Breast epithelium (tissue), 4 donors: ENCODE results near the gene MC5R. TPM values are rescaled to one million over a fixed set of nuclear protein-coding genes. Genes with fewer than 3 reads are reported as not detected.

Experiments used
- DNase-seq, 2 donors: peaks; one replicate each; pipeline ENCODE4 v3.0.0-alpha.2; 2019; ENCODE audit warnings: low spot score in 2 of 2
- H3K27ac ChIP-seq, 2 donors: fragments of 200-600 bp; sonication (generic) in 1 of 2; one replicate each; pipeline ENCODE4 v1.5.1; 2016 to 2019; ENCODE audit warnings: mild to moderate bottlenecking in 1 of 2
- H3K27me3 ChIP-seq, 2 donors: fragments of 200-600 bp; sonication (generic) in 1 of 2; one replicate each; pipeline versions ENCODE4 v1.5.1 to v1.6.0; 2017 to 2019; ENCODE audit warnings: control low read depth in 1 of 2, mild to moderate bottlenecking in 1 of 2
- H3K36me3 ChIP-seq: fragments of 200-600 bp; one replicate; pipeline ENCODE4 v1.5.1; 2019
- H3K4me1 ChIP-seq, 2 donors: fragments of 200-600 bp; sonication (generic); one replicate each; pipeline ENCODE4 v1.5.1; 2016 to 2019; ENCODE audit warnings: control low read depth in 1 of 2
- H3K4me3 ChIP-seq, 3 donors: fragments of 200-600 bp; sonication (generic); 1 replicate in 2 of 3; 2 replicates in 1 of 3; pipeline ENCODE4 v1.5.1; 2016 to 2019; ENCODE audit warnings: mild to moderate bottlenecking in 3 of 3, moderate library complexity in 2 of 3
- H3K9me3 ChIP-seq, 2 donors: fragments of 200-600 bp; sonication (generic) in 1 of 2; one replicate each; pipeline ENCODE4 v1.5.1; 2016 to 2019; ENCODE audit warnings: control low read depth in 1 of 2
- CTCF ChIP-seq, 3 donors: fragments of 450-650 bp; IDR thresholded peaks; one replicate each; pipeline ENCODE4 v1.5.1; 2016 to 2017; ENCODE audit warnings: antibody characterized with exemption in 3 of 3, mild to moderate bottlenecking in 3 of 3, moderate library complexity in 3 of 3
- POLR2A ChIP-seq: fragments of 450-650 bp; IDR thresholded peaks from one replicate; pipeline ENCODE4 v1.6.1; 2016; ENCODE audit warnings: antibody characterized with exemption, mild to moderate bottlenecking, moderate library complexity
- POLR2AphosphoS5 ChIP-seq, 3 donors: sonication (generic); formaldehyde crosslinking; IDR thresholded peaks; one replicate each; pipeline ENCODE4 v1.6.1; 2017; ENCODE audit warnings: antibody characterized with exemption in 3 of 3
- intact Hi-C: fragments of 100-400 bp; cut with DNase I; formaldehyde crosslinking; loops from one replicate; pipeline ENCODE4 v1.15.1; 2023; ENCODE audit warnings: low total_unique reads
- total RNA-seq, 3 donors: library from RNA; depleted of rRNA; stranded (reverse); fragments of >200 nt; gene quantifications; one replicate each; pipeline ENCODE4 v1.1.0, GENCODE V29; 2016

MC5R gene
- total RNA-seq, 3 donors from 2014 or later, result not detected

- TF ChIP-seq POLR2A (no peak), CTCF (IDR thresholded peaks at IDR 0.05) (no peak), POLR2AphosphoS5 (IDR thresholded peaks at IDR 0.05) (no peak)
- no peaks in the 10 kb centered on the region for H3K9me3 ChIP-seq
- no peak overlapping the region for H3K27ac ChIP-seq
- no peak overlapping the region for H3K4me3 ChIP-seq
- no peak for DNase-seq
- no peaks in the 10 kb centered on the region for H3K4me1 ChIP-seq
- intact Hi-C loops, result no loop called here
- peaks cover 0 to 2% of the 10 kb centered on the region in 2 donors for H3K27me3 ChIP-seq
- no peaks in the 10 kb centered on the region for H3K36me3 ChIP-seq
These were observed 26.8 kb upstream of the MC5R start for GRCh38 chr18:13797157-13797611.

GRCh38 chr18:13799396-13799795 lies 24.6 kb upstream of the MC5R start:
- H3K9me3 ChIP-seq, result no peaks in the 10 kb centered on the region
- intact Hi-C loops, result no loop called here
- no peak for TF ChIP-seq POLR2A
- no peaks in the 10 kb centered on the region for H3K4me1 ChIP-seq
- H3K36me3 ChIP-seq, result no peaks in the 10 kb centered on the region
- no peak overlapping the region for H3K4me3 ChIP-seq
- peaks cover 0 to 2% of the 10 kb centered on the region in 2 donors for H3K27me3 ChIP-seq
- DNase-seq, result no peak
- no peak overlapping the region for H3K27ac ChIP-seq

GRCh38 chr18:13800505-13801259 lies 23.3 kb upstream of the MC5R start:
- TF ChIP-seq CTCF (IDR thresholded peaks at IDR 0.05) (peak in 1 of 3 donors; percentile 27), POLR2A (no peak)
- intact Hi-C loops, result no loop called here
- peak; percentile 36 to 68 for DNase-seq
- H3K36me3 ChIP-seq, result no peaks in the 10 kb centered on the region
- H3K4me1 ChIP-seq, result no peaks in the 10 kb centered on the region
- no peak overlapping the region for H3K27ac ChIP-seq
- peak overlapping the region; percentile 20 to 50 (median 39) for H3K4me3 ChIP-seq
- peaks cover 0 to 2% of the 10 kb centered on the region in 2 donors for H3K27me3 ChIP-seq
- H3K9me3 ChIP-seq, result no peaks in the 10 kb centered on the region

- intact Hi-C loops, result no loop called here
- Histone ChIP-seq H3K27me3 (peaks cover 0 to 2% of the 10 kb centered on the region in 2 donors), H3K4me3 (peak overlapping the region; percentile 20 to 50 (median 39)), H3K36me3 (no peaks in the 10 kb centered on the region), H3K27ac (no peak overlapping the region), H3K9me3 (no peaks in the 10 kb centered on the region), H3K4me1 (no peaks in the 10 kb centered on the region)
- TF ChIP-seq POLR2AphosphoS5 (IDR thresholded peaks at IDR 0.05), result no peak
- TF ChIP-seq CTCF (IDR thresholded peaks at IDR 0.05), result no peak
- no peak for TF ChIP-seq POLR2A
- no peak for DNase-seq
These were observed 22.7 kb upstream of the MC5R start for GRCh38 chr18:13801260-13801601.

- Histone ChIP-seq H3K4me1 (no peaks in the 10 kb centered on the region), H3K9me3 (no peaks in the 10 kb centered on the region), H3K36me3 (no peaks in the 10 kb centered on the region), H3K27me3 (no peaks in the 10 kb centered on the region), H3K4me3 (no peak overlapping the region), H3K27ac (no peak overlapping the region)
- no peak for TF ChIP-seq CTCF (IDR thresholded peaks at IDR 0.05)
- no peak for TF ChIP-seq POLR2A
- TF ChIP-seq POLR2AphosphoS5 (IDR thresholded peaks at IDR 0.05), result no peak
- DNase-seq, result no peak
- intact Hi-C loops, result no loop called here
These were observed 19.6 kb upstream of the MC5R start for GRCh38 chr18:13804305-13804704.
